ENCODE results near the gene CEP131.

CEP131 gene

GRCh38 chr17:81143717-81144422 is 78.9 kb downstream of the CEP131 start:
- no peak for DNase-seq

DNA sequence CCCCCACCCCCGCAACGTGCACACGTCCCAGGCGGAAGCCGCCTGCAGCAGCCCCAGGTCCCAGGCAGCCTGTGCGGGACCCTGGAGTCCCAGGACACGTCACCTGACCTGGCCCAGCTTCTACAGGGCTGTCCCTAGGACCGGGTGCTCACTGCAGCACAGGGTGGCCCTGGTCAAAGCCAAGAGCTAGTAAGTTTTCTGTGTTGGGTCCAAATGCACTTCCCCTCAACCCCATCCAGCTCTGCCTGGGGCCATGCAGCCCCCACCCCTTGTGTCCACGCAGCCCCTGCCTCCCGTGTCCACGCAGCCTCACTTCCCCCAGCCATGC is 79.6 kb downstream of the CEP131 start:
- DNase-seq = no peak

GRCh38 chr17:81142301-81143199 is 80.2 kb downstream of the CEP131 start:
- DNase-seq = no peak

DNA sequence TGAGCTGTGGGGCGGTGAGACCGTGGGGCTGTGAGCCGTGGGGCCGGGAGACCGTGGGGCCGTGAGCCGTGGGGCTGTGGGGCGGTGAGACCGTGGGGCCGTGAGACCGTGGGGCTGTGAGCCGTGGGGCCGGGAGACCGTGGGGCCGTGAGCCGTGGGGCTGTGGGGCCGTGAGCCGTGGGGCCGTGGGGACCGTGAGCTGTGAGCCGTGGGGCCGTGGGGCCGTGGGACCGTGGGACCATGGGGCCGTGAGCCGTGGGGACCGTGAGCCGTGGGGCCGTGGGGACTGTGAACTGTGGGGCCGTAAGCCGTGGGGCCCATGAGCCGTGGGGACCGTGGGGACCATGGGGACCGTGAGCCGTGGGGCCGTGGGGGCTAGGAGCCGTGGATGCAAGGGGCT is 82.1 kb downstream of the CEP131 start:
- DNase-seq = no peak

GRCh38 chr17:81140018-81140417 is 82.7 kb downstream of the CEP131 start:
- no peak for DNase-seq
